ENCODE data around the gene POMT1. TPM values are rescaled to one million over a fixed set of nuclear protein-coding genes. Genes with fewer than 3 reads are reported as not detected.

Gene POMT1
- total and polyA plus RNA-seq, 2 donors (not counting 3 experiments of a cell fraction or from before 2014, with no cell fraction given) = 44.7 to 53.9 TPM

DNA sequence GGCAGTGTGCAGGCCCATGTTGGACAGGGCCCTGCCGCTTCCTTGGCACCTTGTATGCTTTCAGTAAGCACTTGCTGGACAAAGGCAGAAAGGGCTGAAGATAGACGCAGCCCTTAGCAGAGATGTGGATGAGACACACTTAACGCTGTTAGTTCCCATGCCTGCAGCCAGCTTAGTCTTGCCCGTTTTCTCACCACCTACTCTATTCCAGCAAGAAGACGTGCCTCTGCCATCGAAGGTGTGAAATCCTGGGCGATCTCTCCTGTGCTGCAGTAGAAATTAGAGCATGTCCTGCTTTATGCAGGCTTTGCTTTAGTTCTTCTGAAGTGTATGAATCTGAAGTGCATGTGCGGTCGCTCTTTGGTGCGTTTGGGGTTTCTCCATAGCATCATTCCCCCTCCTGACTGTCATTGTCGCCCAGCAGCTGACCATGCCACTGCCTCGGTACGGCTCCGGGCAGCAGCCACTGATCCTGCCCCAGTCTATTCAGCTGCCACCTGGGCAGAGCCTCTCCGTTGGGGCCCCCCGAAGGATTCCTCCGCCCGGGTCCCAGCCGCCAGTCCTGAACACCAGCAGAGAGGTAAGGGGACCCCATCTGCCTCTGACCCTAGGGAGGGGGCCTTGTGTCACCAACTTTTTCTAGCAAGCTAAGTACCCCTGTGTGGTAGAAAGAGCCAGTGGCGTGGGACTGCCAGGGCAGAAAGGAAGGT lies 11.6 kb upstream of the POMT1 start:
- CTCF ChIA-PET = no interaction called here
- no peak for FAIRE-seq

More for the DNA sequence above, 11.6 kb upstream of the POMT1 start:
- H3K27ac ChIP-seq (ENCODE audit: insufficient read depth, low read depth, low read length) = no peak overlapping the region
- no peaks in the 10 kb centered on the region for H3K27me3 ChIP-seq (ENCODE audit: control insufficient read depth in 2 of 2, insufficient read depth in 2 of 2, low read length in 2 of 2)
- H3K9me1 ChIP-seq (replicated peaks; ENCODE audit: control insufficient read depth, extremely low read depth, insufficient read depth, low read length) = no peaks in the 10 kb centered on the region
- dilution Hi-C loops (cut with MboI; ENCODE audit: extremely low pct_ligation_motif_present, low sequenced_read_pairs) (no loop called here), intact Hi-C loops (cut with micrococcal nuclease) (no loop called here)
- peaks cover 40 to 91% of the 10 kb centered on the region in 2 experiments for H3K36me3 ChIP-seq (ENCODE audit: control insufficient read depth in 2 of 2, extremely low read depth in 1 of 2, insufficient read depth in 2 of 2, low read length in 2 of 2)
- H3K9ac ChIP-seq (replicated peaks; ENCODE audit: extremely low read depth, insufficient read depth, low read length) = no peak overlapping the region
- no peaks in the 10 kb centered on the region for H3K4me1 ChIP-seq (ENCODE audit: control insufficient read depth, extremely low read depth, insufficient read depth, low read length)
- H3K79me2 ChIP-seq (ENCODE audit: control insufficient read depth, insufficient read depth, low read length) = no peaks in the 10 kb centered on the region
- no peak for DNase-seq (ENCODE audit: low read depth, low spot score)
- H3K9me3 ChIP-seq (replicated peaks; ENCODE audit: control insufficient read depth, insufficient read depth, low read length) = no peaks in the 10 kb centered on the region
- POLR2A ChIA-PET = no interaction called here
- no peak overlapping the region for H3K4me3 ChIP-seq (replicated peaks in 1 of 3; ENCODE audit: insufficient read depth in 1 of 3, low read depth in 1 of 3, low read length in 3 of 3)
- no peak overlapping the region for H2AFZ ChIP-seq (ENCODE audit: low read depth, low read length)
- H4K20me1 ChIP-seq (replicated peaks; ENCODE audit: control insufficient read depth, extremely low read depth, insufficient read depth, low read length) = no peaks in the 10 kb centered on the region
- no peak for TF ChIP-seq EZH2 (IDR thresholded peaks at IDR 0.05; ENCODE audit: borderline replicate concordance, low read depth, low read length, severe bottlenecking)
- TF ChIP-seq POLR2A (IDR thresholded peaks at IDR 0.05; ENCODE audit: low read depth, low read length) = no peak
- no peak for TF ChIP-seq GATA2 (IDR thresholded peaks at IDR 0.05; ENCODE audit: insufficient read depth, insufficient read length, low read depth, low read length)
- TF ChIP-seq, protein P1, sequence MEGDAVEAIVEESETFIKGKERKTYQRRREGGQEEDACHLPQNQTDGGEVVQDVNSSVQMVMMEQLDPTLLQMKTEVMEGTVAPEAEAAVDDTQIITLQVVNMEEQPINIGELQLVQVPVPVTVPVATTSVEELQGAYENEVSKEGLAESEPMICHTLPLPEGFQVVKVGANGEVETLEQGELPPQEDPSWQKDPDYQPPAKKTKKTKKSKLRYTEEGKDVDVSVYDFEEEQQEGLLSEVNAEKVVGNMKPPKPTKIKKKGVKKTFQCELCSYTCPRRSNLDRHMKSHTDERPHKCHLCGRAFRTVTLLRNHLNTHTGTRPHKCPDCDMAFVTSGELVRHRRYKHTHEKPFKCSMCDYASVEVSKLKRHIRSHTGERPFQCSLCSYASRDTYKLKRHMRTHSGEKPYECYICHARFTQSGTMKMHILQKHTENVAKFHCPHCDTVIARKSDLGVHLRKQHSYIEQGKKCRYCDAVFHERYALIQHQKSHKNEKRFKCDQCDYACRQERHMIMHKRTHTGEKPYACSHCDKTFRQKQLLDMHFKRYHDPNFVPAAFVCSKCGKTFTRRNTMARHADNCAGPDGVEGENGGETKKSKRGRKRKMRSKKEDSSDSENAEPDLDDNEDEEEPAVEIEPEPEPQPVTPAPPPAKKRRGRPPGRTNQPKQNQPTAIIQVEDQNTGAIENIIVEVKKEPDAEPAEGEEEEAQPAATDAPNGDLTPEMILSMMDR (IDR thresholded peaks at IDR 0.05; ENCODE audit: extremely low read depth in 1 of 2, insufficient read depth in 1 of 2, low read depth in 1 of 2, low read length in 2 of 2) = no peak
- no peak for TF ChIP-seq MYC (IDR thresholded peaks at IDR 0.05; ENCODE audit: low read depth, low read length)
- TF ChIP-seq, protein P2, sequence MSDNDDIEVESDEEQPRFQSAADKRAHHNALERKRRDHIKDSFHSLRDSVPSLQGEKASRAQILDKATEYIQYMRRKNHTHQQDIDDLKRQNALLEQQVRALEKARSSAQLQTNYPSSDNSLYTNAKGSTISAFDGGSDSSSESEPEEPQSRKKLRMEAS (IDR thresholded peaks at IDR 0.05; ENCODE audit: insufficient read depth, insufficient read length) = no peak
- no peak for TF ChIP-seq POLR2AphosphoS5 (IDR thresholded peaks at IDR 0.05; ENCODE audit: insufficient read depth, low read depth, low read length)
- no peak for TF ChIP-seq FOS (IDR thresholded peaks at IDR 0.05; ENCODE audit: borderline replicate concordance, insufficient read depth, low read length)
- TF ChIP-seq JUN (IDR thresholded peaks at IDR 0.05; ENCODE audit: borderline replicate concordance, insufficient read depth, insufficient read length, low read depth) = no peak
- no TSS peak for BruUV-seq (replicated peaks)
- H3K4me2 ChIP-seq (ENCODE audit: insufficient read depth, low read length) = no peak overlapping the region
